Measurements from ENCODE around the gene NUDT5. TPM values are rescaled to one million over a fixed set of nuclear protein-coding genes. Genes with fewer than 3 reads are reported as not detected.

Gene NUDT5
- total and polyA plus RNA-seq, 2 of the 13 experiments (the other 11 are each of a cell fraction or from before 2014, with no cell fraction given), result 79.6 to 134 TPM

DNA sequence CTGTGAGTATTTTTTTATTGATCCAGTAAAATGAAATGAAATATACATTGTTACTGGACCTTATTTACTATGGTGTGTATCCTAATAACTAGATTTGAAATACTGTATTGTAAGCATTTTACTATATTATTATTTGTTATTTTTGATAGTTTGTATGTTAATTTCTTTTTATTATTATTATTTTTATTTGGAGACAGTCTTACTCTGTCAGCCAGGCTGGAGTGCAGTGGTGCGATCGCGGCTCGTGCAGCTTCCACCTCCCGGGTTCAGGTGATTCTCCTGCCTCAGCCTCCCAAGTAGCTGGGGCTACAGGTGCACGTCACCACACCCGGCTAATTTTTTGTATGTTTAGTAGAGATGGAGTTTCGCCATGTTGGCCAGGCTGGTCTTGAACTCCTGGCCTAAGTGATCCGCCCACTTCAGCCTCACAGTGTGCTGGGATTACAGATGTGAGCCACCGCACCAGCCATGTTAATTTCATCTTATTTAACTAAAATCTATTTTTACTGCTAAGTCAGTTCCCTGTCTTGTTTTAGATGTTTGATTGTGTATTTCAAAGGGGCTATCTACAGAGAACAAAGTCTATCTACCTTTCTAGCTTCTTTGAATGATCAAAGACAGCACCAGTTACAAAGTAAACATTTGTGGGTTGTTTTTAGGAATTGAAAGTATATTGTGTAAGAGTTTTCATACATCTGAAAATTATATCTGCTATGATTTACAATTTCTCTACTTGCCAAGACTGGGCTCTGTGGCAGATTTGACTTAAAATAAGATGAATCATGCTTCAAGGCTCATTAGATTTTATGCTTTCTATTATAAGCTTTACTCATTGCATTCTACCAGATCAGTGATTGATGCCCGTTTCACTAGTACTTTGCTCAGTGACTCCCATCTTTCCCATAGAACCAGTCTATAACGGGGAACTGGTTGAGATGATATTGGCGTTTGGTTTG lies 41.9 kb upstream of the NUDT5 start (continued):
- TF ChIP-seq, protein P1, sequence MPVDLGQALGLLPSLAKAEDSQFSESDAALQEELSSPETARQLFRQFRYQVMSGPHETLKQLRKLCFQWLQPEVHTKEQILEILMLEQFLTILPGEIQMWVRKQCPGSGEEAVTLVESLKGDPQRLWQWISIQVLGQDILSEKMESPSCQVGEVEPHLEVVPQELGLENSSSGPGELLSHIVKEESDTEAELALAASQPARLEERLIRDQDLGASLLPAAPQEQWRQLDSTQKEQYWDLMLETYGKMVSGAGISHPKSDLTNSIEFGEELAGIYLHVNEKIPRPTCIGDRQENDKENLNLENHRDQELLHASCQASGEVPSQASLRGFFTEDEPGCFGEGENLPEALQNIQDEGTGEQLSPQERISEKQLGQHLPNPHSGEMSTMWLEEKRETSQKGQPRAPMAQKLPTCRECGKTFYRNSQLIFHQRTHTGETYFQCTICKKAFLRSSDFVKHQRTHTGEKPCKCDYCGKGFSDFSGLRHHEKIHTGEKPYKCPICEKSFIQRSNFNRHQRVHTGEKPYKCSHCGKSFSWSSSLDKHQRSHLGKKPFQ (CRISPR knock-in tag; IDR thresholded peaks at IDR 0.05; ENCODE audit: insufficient replicate concordance), result peak; percentile 41
- TF ChIP-seq MED13 (CRISPR knock-in tag; IDR thresholded peaks at IDR 0.05) (no peak), ZNF615 (CRISPR knock-in tag; IDR thresholded peaks at IDR 0.05; ENCODE audit: borderline replicate concordance) (no peak), PCBP2 (optimal IDR thresholded peaks at IDR 0.05; ENCODE audit: low read depth, low read length, poor library complexity, severe bottlenecking) (no peak), ESRRA (CRISPR knock-in tag; IDR thresholded peaks at IDR 0.05; ENCODE audit: low read depth) (no peak), POLR2AphosphoS5 (IDR thresholded peaks at IDR 0.05; ENCODE audit: low read depth, low read length) (no peak), SIN3A (IDR thresholded peaks at IDR 0.05; ENCODE audit: borderline replicate concordance, low read depth, low read length) (no peak), SRSF4 (IDR thresholded peaks at IDR 0.05; ENCODE audit: low read depth, low read length, poor library complexity, severe bottlenecking) (no peak), MEIS2 (CRISPR knock-in tag; IDR thresholded peaks at IDR 0.05) (no peak), KLF12 (CRISPR knock-in tag; IDR thresholded peaks at IDR 0.05; ENCODE audit: borderline replicate concordance) (no peak; the same call in 1 of the 2 replicates), ZBTB42 (CRISPR knock-in tag; IDR thresholded peaks at IDR 0.05) (no peak), MED1 (CRISPR knock-in tag; IDR thresholded peaks at IDR 0.05) (no peak; the same call in 1 of the 2 replicates), KDM6A (CRISPR knock-in tag; IDR thresholded peaks at IDR 0.05; ENCODE audit: low read depth) (peak; percentile 70; the same call in 1 of the 2 replicates), TBL1XR1 (IDR thresholded peaks at IDR 0.05; ENCODE audit: borderline replicate concordance, low read length, partially characterized antibody) (peak; percentile 62), ZFY (CRISPR knock-in tag; IDR thresholded peaks at IDR 0.05) (no peak), MIXL1 (CRISPR knock-in tag; IDR thresholded peaks at IDR 0.05) (peak; percentile 73; the same call in 1 of the 2 replicates), SALL1 (CRISPR knock-in tag; IDR thresholded peaks at IDR 0.05) (peak; percentile 85), NR1H2 (CRISPR knock-in tag; IDR thresholded peaks at IDR 0.05; ENCODE audit: borderline replicate concordance, low read depth) (no peak), ISX (CRISPR knock-in tag; conservative IDR thresholded peaks at IDR 0.05) (no peak)
- TF ChIP-seq, protein P2, sequence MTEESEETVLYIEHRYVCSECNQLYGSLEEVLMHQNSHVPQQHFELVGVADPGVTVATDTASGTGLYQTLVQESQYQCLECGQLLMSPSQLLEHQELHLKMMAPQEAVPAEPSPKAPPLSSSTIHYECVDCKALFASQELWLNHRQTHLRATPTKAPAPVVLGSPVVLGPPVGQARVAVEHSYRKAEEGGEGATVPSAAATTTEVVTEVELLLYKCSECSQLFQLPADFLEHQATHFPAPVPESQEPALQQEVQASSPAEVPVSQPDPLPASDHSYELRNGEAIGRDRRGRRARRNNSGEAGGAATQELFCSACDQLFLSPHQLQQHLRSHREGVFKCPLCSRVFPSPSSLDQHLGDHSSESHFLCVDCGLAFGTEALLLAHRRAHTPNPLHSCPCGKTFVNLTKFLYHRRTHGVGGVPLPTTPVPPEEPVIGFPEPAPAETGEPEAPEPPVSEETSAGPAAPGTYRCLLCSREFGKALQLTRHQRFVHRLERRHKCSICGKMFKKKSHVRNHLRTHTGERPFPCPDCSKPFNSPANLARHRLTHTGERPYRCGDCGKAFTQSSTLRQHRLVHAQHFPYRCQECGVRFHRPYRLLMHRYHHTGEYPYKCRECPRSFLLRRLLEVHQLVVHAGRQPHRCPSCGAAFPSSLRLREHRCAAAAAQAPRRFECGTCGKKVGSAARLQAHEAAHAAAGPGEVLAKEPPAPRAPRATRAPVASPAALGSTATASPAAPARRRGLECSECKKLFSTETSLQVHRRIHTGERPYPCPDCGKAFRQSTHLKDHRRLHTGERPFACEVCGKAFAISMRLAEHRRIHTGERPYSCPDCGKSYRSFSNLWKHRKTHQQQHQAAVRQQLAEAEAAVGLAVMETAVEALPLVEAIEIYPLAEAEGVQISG (CRISPR knock-in tag; IDR thresholded peaks at IDR 0.05), result 0 out of 2 replicates have a peak, but pooled peaks have one; percentile 27
- TF ChIP-seq, protein P3, sequence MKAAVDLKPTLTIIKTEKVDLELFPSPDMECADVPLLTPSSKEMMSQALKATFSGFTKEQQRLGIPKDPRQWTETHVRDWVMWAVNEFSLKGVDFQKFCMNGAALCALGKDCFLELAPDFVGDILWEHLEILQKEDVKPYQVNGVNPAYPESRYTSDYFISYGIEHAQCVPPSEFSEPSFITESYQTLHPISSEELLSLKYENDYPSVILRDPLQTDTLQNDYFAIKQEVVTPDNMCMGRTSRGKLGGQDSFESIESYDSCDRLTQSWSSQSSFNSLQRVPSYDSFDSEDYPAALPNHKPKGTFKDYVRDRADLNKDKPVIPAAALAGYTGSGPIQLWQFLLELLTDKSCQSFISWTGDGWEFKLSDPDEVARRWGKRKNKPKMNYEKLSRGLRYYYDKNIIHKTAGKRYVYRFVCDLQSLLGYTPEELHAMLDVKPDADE (CRISPR knock-in tag; IDR thresholded peaks at IDR 0.05), result no peak
- TF ChIP-seq, protein P4, sequence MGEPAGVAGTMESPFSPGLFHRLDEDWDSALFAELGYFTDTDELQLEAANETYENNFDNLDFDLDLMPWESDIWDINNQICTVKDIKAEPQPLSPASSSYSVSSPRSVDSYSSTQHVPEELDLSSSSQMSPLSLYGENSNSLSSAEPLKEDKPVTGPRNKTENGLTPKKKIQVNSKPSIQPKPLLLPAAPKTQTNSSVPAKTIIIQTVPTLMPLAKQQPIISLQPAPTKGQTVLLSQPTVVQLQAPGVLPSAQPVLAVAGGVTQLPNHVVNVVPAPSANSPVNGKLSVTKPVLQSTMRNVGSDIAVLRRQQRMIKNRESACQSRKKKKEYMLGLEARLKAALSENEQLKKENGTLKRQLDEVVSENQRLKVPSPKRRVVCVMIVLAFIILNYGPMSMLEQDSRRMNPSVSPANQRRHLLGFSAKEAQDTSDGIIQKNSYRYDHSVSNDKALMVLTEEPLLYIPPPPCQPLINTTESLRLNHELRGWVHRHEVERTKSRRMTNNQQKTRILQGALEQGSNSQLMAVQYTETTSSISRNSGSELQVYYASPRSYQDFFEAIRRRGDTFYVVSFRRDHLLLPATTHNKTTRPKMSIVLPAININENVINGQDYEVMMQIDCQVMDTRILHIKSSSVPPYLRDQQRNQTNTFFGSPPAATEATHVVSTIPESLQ (CRISPR knock-in tag; conservative IDR thresholded peaks at IDR 0.05), result no peak

Data from HepG2 (cell line).